ENCODE data around the gene BLVRA. TPM values are rescaled to one million over a fixed set of nuclear protein-coding genes. Genes with fewer than 3 reads are reported as not detected.

Gene BLVRA
- total and polyA plus RNA-seq, 10 of the 15 experiments (the other 5 are each of a cell fraction or from before 2014, with no cell fraction given): 63.3 to 198 (median 102) TPM

- Histone ChIP-seq H4K20me1 (ENCODE audit: control insufficient read depth, insufficient read depth) (no peaks in the 10 kb centered on the region), H3K4me2 (ENCODE audit: control insufficient read depth, insufficient read depth) (no peak overlapping the region), H3K27ac (ENCODE audit: control insufficient read depth, insufficient read depth) (no peak overlapping the region), H3K9me3 (replicated peaks; ENCODE audit: control insufficient read depth, insufficient read depth, low read length) (no peaks in the 10 kb centered on the region), H3K9ac (ENCODE audit: control insufficient read depth, insufficient read depth, low read length) (no peak overlapping the region), H3K4me1 (ENCODE audit: control insufficient read depth, insufficient read depth, low read length) (no peaks in the 10 kb centered on the region; the same call in 1 of the 2 replicates), H3K36me3 (ENCODE audit: control insufficient read depth in 2 of 2, insufficient read depth in 2 of 2, low read length in 1 of 2) (no peaks in the 10 kb centered on the region), H3K4me3 (no peak overlapping the region), H3K27me3 (replicated peaks in 1 of 2; ENCODE audit: control insufficient read depth in 2 of 2, insufficient read depth in 2 of 2, low read length in 1 of 2) (no peaks in the 10 kb centered on the region), H2AFZ (ENCODE audit: control insufficient read depth, low read depth, low read length) (no peak overlapping the region), H3K79me2 (ENCODE audit: control insufficient read depth, insufficient read depth, low read length) (no peaks in the 10 kb centered on the region)
- in situ Hi-C loops (cut with MboI) (no loop called here), intact Hi-C loops (cut with micrococcal nuclease; ENCODE audit: unreplicated experiment) (no loop called here)
- no peak for FAIRE-seq
- ChIA-PET CTCF (interaction anchor here (0.8 kb wide), 1 partner anchor 43 kb away, joined by 4 read pairs; no protein-coding TSS in a partner anchor), SMC1A (ENCODE audit: uncharacterized antibody, unreplicated experiment) (interaction anchor here (0.9 to 1.6 kb wide), 4 partner anchors 8 to 97 kb away, joined by 3 to 4 read pairs (median 3); no protein-coding TSS in a partner anchor), POLR2A (interaction anchor here (0.7 kb wide), 1 partner anchor 10 kb away, joined by 3 read pairs; no protein-coding TSS in a partner anchor), RAD21 (ENCODE audit: unreplicated experiment) (interaction anchor here (1.0 kb wide), 1 partner anchor 16 kb away, joined by 3 read pairs; the partner anchor contains the start of gene BLVRA)
- BruUV-seq (replicated peaks): no TSS peak
- no peak for ATAC-seq
- TF ChIP-seq PAX5 (IDR thresholded peaks at IDR 0.05; ENCODE audit: borderline replicate concordance, low read depth, low read length) (no peak), BACH1 (IDR thresholded peaks at IDR 0.05; ENCODE audit: borderline replicate concordance) (no peak), KDM1A (IDR thresholded peaks at IDR 0.05; ENCODE audit: borderline replicate concordance) (no peak), RB1 (IDR thresholded peaks at IDR 0.05; ENCODE audit: borderline replicate concordance) (no peak), HCFC1 (IDR thresholded peaks at IDR 0.05; ENCODE audit: low read length) (no peak), CBX3 (IDR thresholded peaks at IDR 0.05; ENCODE audit: borderline replicate concordance, low read depth) (no peak), ZBED1 (IDR thresholded peaks at IDR 0.05; ENCODE audit: borderline replicate concordance) (no peak), PAX8 (IDR thresholded peaks at IDR 0.05) (no peak), EED (IDR thresholded peaks at IDR 0.05; ENCODE audit: low read depth) (no peak), POLR2A (IDR thresholded peaks at IDR 0.05; ENCODE audit: low read depth, low read length) (no peak), CUX1 (IDR thresholded peaks at IDR 0.05; ENCODE audit: insufficient replicate concordance, low read depth, low read length) (no peak), ATF7 (IDR thresholded peaks at IDR 0.05; ENCODE audit: low read depth) (no peak), HDAC6 (IDR thresholded peaks at IDR 0.05; ENCODE audit: unreplicated experiment) (no peak)
- TF ChIP-seq, protein P1, sequence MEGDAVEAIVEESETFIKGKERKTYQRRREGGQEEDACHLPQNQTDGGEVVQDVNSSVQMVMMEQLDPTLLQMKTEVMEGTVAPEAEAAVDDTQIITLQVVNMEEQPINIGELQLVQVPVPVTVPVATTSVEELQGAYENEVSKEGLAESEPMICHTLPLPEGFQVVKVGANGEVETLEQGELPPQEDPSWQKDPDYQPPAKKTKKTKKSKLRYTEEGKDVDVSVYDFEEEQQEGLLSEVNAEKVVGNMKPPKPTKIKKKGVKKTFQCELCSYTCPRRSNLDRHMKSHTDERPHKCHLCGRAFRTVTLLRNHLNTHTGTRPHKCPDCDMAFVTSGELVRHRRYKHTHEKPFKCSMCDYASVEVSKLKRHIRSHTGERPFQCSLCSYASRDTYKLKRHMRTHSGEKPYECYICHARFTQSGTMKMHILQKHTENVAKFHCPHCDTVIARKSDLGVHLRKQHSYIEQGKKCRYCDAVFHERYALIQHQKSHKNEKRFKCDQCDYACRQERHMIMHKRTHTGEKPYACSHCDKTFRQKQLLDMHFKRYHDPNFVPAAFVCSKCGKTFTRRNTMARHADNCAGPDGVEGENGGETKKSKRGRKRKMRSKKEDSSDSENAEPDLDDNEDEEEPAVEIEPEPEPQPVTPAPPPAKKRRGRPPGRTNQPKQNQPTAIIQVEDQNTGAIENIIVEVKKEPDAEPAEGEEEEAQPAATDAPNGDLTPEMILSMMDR (IDR thresholded peaks at IDR 0.05 in 2 of 3, conservative IDR thresholded peaks at IDR 0.05 in 1 of 3; ENCODE audit: control insufficient read depth in 2 of 3, extremely low read depth in 1 of 3, insufficient read depth in 1 of 3, low read depth in 3 of 3, low read length in 3 of 3): no peak
- DNase-seq (ENCODE audit: low read depth, low spot score): no peak
Measured at GRCh38 chr7:43742692-43743091, 15.8 kb upstream of the BLVRA start.

Measured in GM12878 (cell line).